ENCODE data around the gene RGP1. TPM values are rescaled to one million over a fixed set of nuclear protein-coding genes. Genes with fewer than 3 reads are reported as not detected.

The RGP1 gene, protein sequence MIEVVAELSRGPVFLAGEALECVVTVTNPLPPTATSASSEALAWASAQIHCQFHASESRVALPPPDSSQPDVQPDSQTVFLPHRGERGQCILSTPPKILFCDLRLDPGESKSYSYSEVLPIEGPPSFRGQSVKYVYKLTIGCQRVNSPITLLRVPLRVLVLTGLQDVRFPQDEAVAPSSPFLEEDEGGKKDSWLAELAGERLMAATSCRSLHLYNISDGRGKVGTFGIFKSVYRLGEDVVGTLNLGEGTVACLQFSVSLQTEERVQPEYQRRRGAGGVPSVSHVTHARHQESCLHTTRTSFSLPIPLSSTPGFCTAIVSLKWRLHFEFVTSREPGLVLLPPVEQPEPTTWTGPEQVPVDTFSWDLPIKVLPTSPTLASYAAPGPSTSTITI
- total RNA-seq, result 11.8 and 16.8 TPM in 2 replicates

DNA sequence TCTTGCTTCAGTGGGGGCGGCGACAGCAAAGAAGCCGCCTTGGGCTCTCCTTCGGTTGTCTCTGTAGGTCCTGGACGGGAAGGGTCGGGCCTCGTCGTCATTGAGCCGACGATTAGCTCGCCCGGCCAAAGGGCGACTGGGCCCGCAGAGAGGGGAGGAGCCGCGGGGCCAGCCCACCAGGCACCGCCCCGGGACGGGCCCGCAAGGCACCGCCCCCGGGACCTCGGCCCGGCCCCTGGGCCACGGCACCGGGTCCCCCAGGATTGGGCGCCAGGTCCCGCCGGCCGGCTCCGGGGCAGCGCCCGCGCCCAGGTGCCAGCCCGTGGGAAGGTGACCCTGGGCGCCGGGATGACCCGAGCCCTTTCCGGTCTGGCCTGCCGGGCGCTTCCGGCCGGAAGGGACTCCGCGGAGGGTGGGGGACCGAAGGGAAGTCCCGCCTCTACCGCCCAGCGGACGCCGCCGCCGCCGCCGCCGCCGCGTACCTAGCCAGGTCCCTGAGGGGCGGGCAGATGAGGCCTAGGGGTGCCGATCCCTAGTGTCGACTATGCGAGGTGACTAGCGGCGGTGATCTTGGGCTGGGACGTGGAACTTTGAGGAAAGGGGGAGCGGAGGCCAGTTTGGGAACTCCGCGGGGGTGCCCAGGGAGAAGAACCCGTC lies at the start of gene RGP1, which contains the start of gene GBA2:
Gene RGP1, plus strand, starts transcription at position 430 of the 657 bp plus-strand sequence. CDS start 469 bp downstream, outside the sequence.
Gene GBA2, minus strand, starts transcription at position 371 of the 657 bp plus-strand sequence. CDS start 524 bp downstream, outside the sequence.
- H3K4me3 ChIP-seq (ENCODE audit: low read depth, low read length), result peak within 1 kb of the TSS; percentile 73
- peak; percentile 38 for DNase-seq (ENCODE audit: low read depth)
- H3K36me3 ChIP-seq (ENCODE audit: control insufficient read depth, insufficient read depth, low read length), result peaks cover 25% of the 10 kb centered on the region
- TF ChIP-seq, protein P1, sequence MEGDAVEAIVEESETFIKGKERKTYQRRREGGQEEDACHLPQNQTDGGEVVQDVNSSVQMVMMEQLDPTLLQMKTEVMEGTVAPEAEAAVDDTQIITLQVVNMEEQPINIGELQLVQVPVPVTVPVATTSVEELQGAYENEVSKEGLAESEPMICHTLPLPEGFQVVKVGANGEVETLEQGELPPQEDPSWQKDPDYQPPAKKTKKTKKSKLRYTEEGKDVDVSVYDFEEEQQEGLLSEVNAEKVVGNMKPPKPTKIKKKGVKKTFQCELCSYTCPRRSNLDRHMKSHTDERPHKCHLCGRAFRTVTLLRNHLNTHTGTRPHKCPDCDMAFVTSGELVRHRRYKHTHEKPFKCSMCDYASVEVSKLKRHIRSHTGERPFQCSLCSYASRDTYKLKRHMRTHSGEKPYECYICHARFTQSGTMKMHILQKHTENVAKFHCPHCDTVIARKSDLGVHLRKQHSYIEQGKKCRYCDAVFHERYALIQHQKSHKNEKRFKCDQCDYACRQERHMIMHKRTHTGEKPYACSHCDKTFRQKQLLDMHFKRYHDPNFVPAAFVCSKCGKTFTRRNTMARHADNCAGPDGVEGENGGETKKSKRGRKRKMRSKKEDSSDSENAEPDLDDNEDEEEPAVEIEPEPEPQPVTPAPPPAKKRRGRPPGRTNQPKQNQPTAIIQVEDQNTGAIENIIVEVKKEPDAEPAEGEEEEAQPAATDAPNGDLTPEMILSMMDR (IDR thresholded peaks at IDR 0.05; ENCODE audit: insufficient read depth, low read length, severe bottlenecking), result no peak
- H3K27me3 ChIP-seq (ENCODE audit: control insufficient read depth, insufficient read depth, low read length), result no peaks in the 10 kb centered on the region
- FAIRE-seq, result no peak

DNA sequence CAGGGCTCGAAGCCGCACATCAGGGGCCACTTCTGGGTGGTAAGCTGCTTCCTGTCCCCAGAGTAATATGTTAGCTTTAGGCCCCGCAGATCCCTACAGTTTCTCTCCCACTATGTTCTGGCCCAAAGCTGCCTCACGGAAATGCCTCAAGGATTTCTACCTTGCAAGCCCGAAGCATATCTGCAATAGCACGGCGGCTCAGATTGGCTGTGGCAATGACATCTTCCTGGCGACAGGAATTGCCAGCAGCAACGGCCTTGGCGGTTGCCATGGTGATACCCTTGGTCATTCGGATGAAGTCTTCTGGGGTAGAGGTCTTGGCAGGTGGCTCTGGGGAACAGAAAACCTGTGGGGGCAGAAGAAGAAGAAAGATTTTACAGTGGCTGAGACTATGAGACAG lies 49.1 kb upstream of the RGP1 start:
- FAIRE-seq, result no peak
- DNase-seq (ENCODE audit: low read depth), result no peak
- Histone ChIP-seq H3K36me3 (ENCODE audit: control insufficient read depth, insufficient read depth, low read length) (peaks cover 52% of the 10 kb centered on the region), H3K4me3 (ENCODE audit: low read depth, low read length) (no peak overlapping the region), H3K27me3 (ENCODE audit: control insufficient read depth, insufficient read depth, low read length) (no peaks in the 10 kb centered on the region)
- TF ChIP-seq, protein P1 (IDR thresholded peaks at IDR 0.05; ENCODE audit: insufficient read depth, low read length, severe bottlenecking), result no peak

DNA sequence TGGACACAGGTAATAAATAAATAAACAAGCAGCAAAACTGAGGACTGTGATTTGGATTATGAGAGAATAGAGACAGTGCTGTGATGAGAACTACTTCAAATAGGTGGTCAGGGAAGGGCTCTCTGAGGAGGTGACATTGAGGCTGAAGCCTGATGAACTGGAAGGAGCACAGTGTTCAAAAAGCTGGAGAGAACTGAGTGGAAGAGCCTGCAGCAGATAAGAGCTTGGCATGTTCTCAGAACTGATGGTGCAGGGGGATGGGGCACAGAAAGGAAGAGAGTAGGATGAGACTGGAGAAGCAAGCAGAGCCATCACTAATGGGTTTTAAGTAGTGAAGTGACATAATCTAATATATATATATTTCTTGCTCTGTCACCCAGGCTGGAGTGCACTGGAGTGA lies 48.1 kb upstream of the RGP1 start:
- no peak overlapping the region for H3K4me3 ChIP-seq (ENCODE audit: low read depth, low read length)
- DNase-seq (ENCODE audit: low read depth), result no peak
- no peaks in the 10 kb centered on the region for H3K27me3 ChIP-seq (ENCODE audit: control insufficient read depth, insufficient read depth, low read length)
- TF ChIP-seq, protein P1 (IDR thresholded peaks at IDR 0.05; ENCODE audit: insufficient read depth, low read length, severe bottlenecking), result no peak
- peaks cover 62% of the 10 kb centered on the region for H3K36me3 ChIP-seq (ENCODE audit: control insufficient read depth, insufficient read depth, low read length)
- no peak for FAIRE-seq

DNA sequence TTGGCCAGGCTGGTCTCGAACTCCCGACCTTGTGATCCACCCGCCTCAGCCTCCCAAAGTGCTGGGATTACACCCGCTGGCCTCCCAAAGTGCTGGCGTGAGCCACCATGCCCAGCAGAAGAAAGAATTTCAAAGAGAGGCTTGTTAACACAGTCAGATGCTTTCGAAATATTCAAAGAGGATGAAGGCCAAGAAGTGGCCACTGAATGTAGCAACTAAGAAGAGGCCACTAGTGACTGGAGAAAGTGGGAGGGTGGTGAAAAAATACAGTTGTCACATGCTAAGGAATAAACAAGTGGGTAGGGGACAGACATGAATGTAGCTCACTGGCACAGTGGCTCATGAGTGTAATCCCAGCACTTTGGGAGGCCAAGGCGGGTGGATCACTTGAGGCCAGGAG lies 46.4 kb upstream of the RGP1 start:
- DNase-seq (ENCODE audit: low read depth), result no peak
- H3K27me3 ChIP-seq (ENCODE audit: control insufficient read depth, insufficient read depth, low read length), result no peaks in the 10 kb centered on the region
- H3K36me3 ChIP-seq (ENCODE audit: control insufficient read depth, insufficient read depth, low read length), result peaks cover 71% of the 10 kb centered on the region
- TF ChIP-seq, protein P1 (IDR thresholded peaks at IDR 0.05; ENCODE audit: insufficient read depth, low read length, severe bottlenecking), result no peak
- H3K4me3 ChIP-seq (ENCODE audit: low read depth, low read length), result no peak overlapping the region
- FAIRE-seq, result no peak

DNA sequence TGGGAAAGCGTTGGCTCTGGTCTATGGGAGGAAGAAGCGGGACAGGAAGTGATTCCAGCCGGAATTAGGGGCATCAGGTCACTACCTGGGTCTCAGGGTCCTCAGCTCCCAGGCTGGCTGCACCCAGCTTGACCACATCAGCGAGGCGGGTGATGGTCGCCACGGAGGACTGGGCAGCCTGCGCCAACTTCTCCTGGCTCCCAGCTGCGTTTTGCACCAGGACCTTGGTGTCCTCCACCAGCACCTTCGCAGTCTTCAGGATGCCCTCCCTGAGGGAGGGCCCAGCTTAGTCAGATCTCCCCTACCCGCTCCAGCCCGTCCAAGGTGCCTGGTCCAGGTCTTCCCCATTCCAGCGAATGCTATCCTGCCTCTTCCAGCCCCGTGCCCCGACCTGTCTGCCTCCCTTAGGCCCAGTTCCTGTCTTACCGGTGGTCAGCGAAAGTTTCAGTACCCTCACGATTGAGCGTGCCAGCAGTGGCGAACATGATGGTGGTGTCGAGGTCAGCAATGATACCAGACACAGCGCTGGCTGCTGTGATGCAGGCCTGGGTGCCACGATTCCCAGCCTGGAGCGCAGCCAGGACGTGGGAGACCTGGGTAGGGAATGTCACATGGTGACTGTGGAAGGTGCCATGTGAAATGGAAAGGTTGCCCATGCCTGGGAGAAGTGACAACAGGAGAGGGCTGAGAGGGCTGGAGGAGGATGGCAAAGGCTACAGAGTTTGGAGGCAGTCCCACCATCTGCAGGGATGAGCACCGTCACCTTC lies 45.0 kb upstream of the RGP1 start:
- FAIRE-seq, result peak; percentile 50
- Histone ChIP-seq H3K27me3 (ENCODE audit: control insufficient read depth, insufficient read depth, low read length) (no peaks in the 10 kb centered on the region), H3K4me3 (ENCODE audit: low read depth, low read length) (no peak overlapping the region), H3K36me3 (ENCODE audit: control insufficient read depth, insufficient read depth, low read length) (peaks cover 66% of the 10 kb centered on the region)
- no peak for DNase-seq (ENCODE audit: low read depth)
- TF ChIP-seq, protein P1 (IDR thresholded peaks at IDR 0.05; ENCODE audit: insufficient read depth, low read length, severe bottlenecking), result no peak

All from bronchial epithelial cell (primary cell).